Measurements from ENCODE around the gene AHCYL2.
A peak's percentile ranks its signal among the peaks of the same experiment; 100 is the strongest.
"Not testable (repeated sequence)": the region's sequence is repeated elsewhere in the genome, so short reads cannot be mapped to it uniquely, and the experiment has no call there.

The AHCYL2 gene

GRCh38 chr7:129209067-129209926 lies 15.5 kb upstream of the AHCYL2 start:
- DNase-seq, result no peak

- peak; percentile 32 for DNase-seq
These were observed 14.4 kb upstream of the AHCYL2 start for GRCh38 chr7:129210256-129210988.

GRCh38 chr7:129210989-129211312 lies 13.9 kb upstream of the AHCYL2 start:
- no peak for DNase-seq

- DNase-seq, result no peak
These were observed 12.7 kb upstream of the AHCYL2 start for GRCh38 chr7:129212126-129212525.

- DNase-seq, result no peak
These were observed 12.2 kb upstream of the AHCYL2 start for GRCh38 chr7:129212596-129212995.

GRCh38 chr7:129213828-129214227 lies 11.0 kb upstream of the AHCYL2 start:
- no peak for DNase-seq

- not testable (repeated sequence) for DNase-seq
These were observed 9.1 kb upstream of the AHCYL2 start for GRCh38 chr7:129215691-129216090.

GRCh38 chr7:129216101-129216715 lies 8.6 kb upstream of the AHCYL2 start:
- not testable (repeated sequence) for DNase-seq

- DNase-seq, result not testable (repeated sequence)
These were observed 7.9 kb upstream of the AHCYL2 start for GRCh38 chr7:129216821-129217416.

- DNase-seq, result peak; percentile 62
These were observed 6.2 kb upstream of the AHCYL2 start for GRCh38 chr7:129218514-129219062.

GRCh38 chr7:129219166-129219565 lies 5.7 kb upstream of the AHCYL2 start:
- DNase-seq, result not testable (repeated sequence)

GRCh38 chr7:129222064-129222463 lies 2.8 kb upstream of the AHCYL2 start:
- no peak for DNase-seq

- DNase-seq, result peak; percentile 40
These were observed 538 bp downstream of the AHCYL2 start for GRCh38 chr7:129225206-129225930.

GRCh38 chr7:129225931-129226572 lies 1.2 kb downstream of the AHCYL2 start:
- DNase-seq, result no peak

GRCh38 chr7:129227646-129228578 lies 3.1 kb downstream of the AHCYL2 start:
- DNase-seq, result no peak

- DNase-seq, result no peak
These were observed 3.8 kb downstream of the AHCYL2 start for GRCh38 chr7:129228633-129229032.

- no peak for DNase-seq
These were observed 6.8 kb downstream of the AHCYL2 start for GRCh38 chr7:129231666-129232065.

GRCh38 chr7:129238546-129238945 lies 13.7 kb downstream of the AHCYL2 start:
- DNase-seq, result no peak

GRCh38 chr7:129240119-129240820 lies 15.4 kb downstream of the AHCYL2 start:
- no peak for DNase-seq

GRCh38 chr7:129244220-129244619 lies 19.4 kb downstream of the AHCYL2 start:
- DNase-seq, result no peak
